GM15510 (cell line): ENCODE data around the gene ZNF260.
A peak's percentile ranks its signal among the peaks of the same experiment; 100 is the strongest.

Experiments
- POLR2A ChIP-seq: IDR thresholded peaks from 3 replicates; pipeline ENCODE4 v1.6.1; 2011; ENCODE audit warnings: borderline replicate concordance; ENCODE audit not compliant: insufficient read length; ENCODE audit errors: extremely low read depth

Gene ZNF260

GRCh38 chr19:36528194-36528920, at the start of gene ZNF260:
ZNF260 (minus strand) TSS chr19:36528271; CDS start chr19:36515238, 13,033 bp downstream.
- peak; percentile 62 for TF ChIP-seq POLR2A

GRCh38 chr19:36577271-36577996, 49.4 kb upstream of the ZNF260 start:
- no peak for TF ChIP-seq POLR2A

- no peak for TF ChIP-seq POLR2A
Measured at GRCh38 chr19:36574741-36575140, 46.7 kb upstream of the ZNF260 start.

- no peak for TF ChIP-seq POLR2A
Measured at GRCh38 chr19:36573895-36574720, 46.0 kb upstream of the ZNF260 start.

GRCh38 chr19:36573020-36573894, 45.2 kb upstream of the ZNF260 start, which contains the start of gene ZNF529:
ZNF529 (minus strand) TSS chr19:36573292; CDS start chr19:36572346, 946 bp downstream.
- TF ChIP-seq POLR2A = peak; percentile 86

GRCh38 chr19:36572593-36573019, 44.5 kb upstream of the ZNF260 start:
- TF ChIP-seq POLR2A = no peak

GRCh38 chr19:36564391-36564790, 36.3 kb upstream of the ZNF260 start:
- TF ChIP-seq POLR2A = no peak

GRCh38 chr19:36547001-36547732, 19.1 kb upstream of the ZNF260 start:
- no peak for TF ChIP-seq POLR2A

GRCh38 chr19:36528921-36529518, 949 bp upstream of the ZNF260 start:
- no peak for TF ChIP-seq POLR2A

- TF ChIP-seq POLR2A = no peak
Measured at GRCh38 chr19:36527873-36528193, 238 bp downstream of the ZNF260 start.

- no peak for TF ChIP-seq POLR2A
Measured at GRCh38 chr19:36527341-36527740, 730 bp downstream of the ZNF260 start.

GRCh38 chr19:36526581-36526980, 1.5 kb downstream of the ZNF260 start:
- TF ChIP-seq POLR2A = no peak

- no peak for TF ChIP-seq POLR2A
Measured at GRCh38 chr19:36524617-36525016, 3.5 kb downstream of the ZNF260 start.
